GM12878 (cell line): ENCODE results near the gene KCTD16. TPM values are rescaled to one million over a fixed set of nuclear protein-coding genes. Genes with fewer than 3 reads are reported as not detected.

Experiments
- ATAC-seq: fragments of 200-7000 bp; cut with Tn5 transposase; 3 replicates; pipeline ENCODE4 v1.9.1; 2020; ENCODE audit warnings: mild to moderate bottlenecking, moderate library complexity
- BruUV-seq: library from RNA; stranded (reverse); fragments of 400-500 nt; replicated peaks from 2 replicates; lab custom pipeline; 2021; lab: Mats Ljungman, UMichigan
- CTCF ChIA-PET: fragments of 300-600 bp; sonication (Branson Sonifier 250); formaldehyde crosslinking; extraction: SDS; loops from one replicate; lab custom pipeline; 2021; ENCODE audit warnings: inconsistent platforms; lab: Yijun Ruan, JAX
- POLR2A ChIA-PET: fragments of 350-600 bp; formaldehyde crosslinking; extraction: SDS; loops from one replicate; lab custom pipeline; 2021; ENCODE audit warnings: inconsistent platforms; lab: Charles Lee
- RAD21 ChIA-PET: fragments of 300-600 bp; sonication (Branson Sonifier 250); formaldehyde crosslinking; loops from one replicate; lab custom pipeline; 2023; ENCODE audit warnings: antibody characterized with exemption; ENCODE audit not compliant: unreplicated experiment; lab: Charles Lee
- SMC1A ChIA-PET: fragments of 300-600 bp; sonication (Branson Sonifier 250); formaldehyde crosslinking; loops from one replicate; lab custom pipeline; 2023; ENCODE audit not compliant: unreplicated experiment, uncharacterized antibody; lab: Charles Lee
- DNase-seq: peaks from one replicate; pipeline ENCODE4 v3.0.0-alpha.2; 2011; ENCODE audit warnings: low read depth, low spot score
- FAIRE-seq: peaks from 3 replicates; lab custom pipeline; 2011; peaks lifted over from hg19 to GRCh38; lab: Jason Lieb, UNC
- H2AFZ ChIP-seq: 2 replicates; pipeline ENCODE4 v1.6.0; 2011; ENCODE audit warnings: low read depth, low read length, control low read depth; ENCODE audit not compliant: control insufficient read depth
- H3K27ac ChIP-seq: 2 replicates; pipeline ENCODE4 v1.5.1; 2011; ENCODE audit warnings: control low read depth; ENCODE audit not compliant: control insufficient read depth, insufficient read depth
- H3K27me3 ChIP-seq, 2 experiments: replicated peaks in 1 of 2; 2 replicates each; pipeline versions ENCODE4 v1.6.0 to v1.6.1; 2011; ENCODE audit warnings: low read length in 1 of 2; ENCODE audit not compliant: control insufficient read depth in 2 of 2, insufficient read depth in 2 of 2
- H3K36me3 ChIP-seq, 2 experiments: 2 replicates each; pipeline ENCODE4 v1.5.1; 2011; ENCODE audit warnings: low read length in 1 of 2; ENCODE audit not compliant: control insufficient read depth in 2 of 2, insufficient read depth in 2 of 2
- H3K4me1 ChIP-seq: 2 replicates; pipeline ENCODE4 v1.6.1; 2011; ENCODE audit warnings: mild to moderate bottlenecking, low read length, moderate library complexity, mixed read lengths; ENCODE audit not compliant: control insufficient read depth, insufficient read depth
- H3K4me2 ChIP-seq: 2 replicates; pipeline ENCODE4 v1.6.0; 2011; ENCODE audit warnings: control low read depth; ENCODE audit not compliant: control insufficient read depth, insufficient read depth
- H3K4me3 ChIP-seq: fragments of 200-600 bp; sonication (generic); 2 replicates; pipeline ENCODE4 v1.5.1; 2016
- H3K79me2 ChIP-seq: 2 replicates; pipeline ENCODE4 v1.6.0; 2011; ENCODE audit warnings: low read length; ENCODE audit not compliant: control insufficient read depth, insufficient read depth
- H3K9ac ChIP-seq: 2 replicates; pipeline ENCODE4 v1.8.0; 2011; ENCODE audit warnings: low read length, control low read depth, mixed read lengths; ENCODE audit not compliant: control insufficient read depth, insufficient read depth
- H3K9me3 ChIP-seq: replicated peaks from 3 replicates; pipeline ENCODE4 v1.5.1; 2011; ENCODE audit warnings: mild to moderate bottlenecking, low read length; ENCODE audit not compliant: control insufficient read depth, insufficient read depth
- H4K20me1 ChIP-seq: 2 replicates; pipeline ENCODE4 v1.6.0; 2011; ENCODE audit not compliant: control insufficient read depth, insufficient read depth
- ATF2 ChIP-seq: IDR thresholded peaks from 2 replicates; pipeline ENCODE4 v1.6.1; 2012; ENCODE audit warnings: low read length, inconsistent platforms
- BCL11A ChIP-seq: IDR thresholded peaks from 2 replicates; pipeline ENCODE4 v1.6.1; 2011; ENCODE audit warnings: low read depth, low read length
- CTCF ChIP-seq, 3 experiments: IDR thresholded peaks in 2 of 3; conservative IDR thresholded peaks in 1 of 3; 2 replicates each; pipeline ENCODE4 v1.5.1; 2011; ENCODE audit warnings: low read depth in 3 of 3, low read length in 3 of 3, mild to moderate bottlenecking in 3 of 3, control low read depth in 2 of 3, moderate library complexity in 2 of 3, inconsistent platforms in 1 of 3, mixed read lengths in 1 of 3; ENCODE audit not compliant: control insufficient read depth in 2 of 3, insufficient read depth in 1 of 3; ENCODE audit errors: extremely low read depth in 1 of 3
- ESRRA ChIP-seq: IDR thresholded peaks from 2 replicates; pipeline ENCODE4 v1.6.1; 2012; ENCODE audit warnings: mild to moderate bottlenecking, low read length, improper control_type of control experiment
- FOXM1 ChIP-seq: IDR thresholded peaks from 2 replicates; pipeline ENCODE4 v1.6.1; 2012; ENCODE audit warnings: low read depth, mild to moderate bottlenecking, inconsistent platforms, low read length, moderate library complexity
- HDAC6 ChIP-seq: fragments of 200-600 bp; sonication (generic); IDR thresholded peaks from one replicate; pipeline ENCODE4 v1.8.0; 2017; ENCODE audit warnings: antibody characterized with exemption; ENCODE audit not compliant: unreplicated experiment
- IRF5 ChIP-seq: fragments of 450-650 bp; IDR thresholded peaks from 2 replicates; pipeline ENCODE4 v1.6.1; 2017; ENCODE audit warnings: borderline replicate concordance
- PAX5 ChIP-seq: IDR thresholded peaks from 2 replicates; pipeline ENCODE4 v1.6.1; 2011; ENCODE audit warnings: low read depth, low read length, borderline replicate concordance
- SKIL ChIP-seq: fragments of 450-650 bp; IDR thresholded peaks from 2 replicates; pipeline ENCODE4 v1.6.1; 2017; ENCODE audit warnings: mild to moderate bottlenecking, low read depth, inconsistent platforms; ENCODE audit not compliant: poor library complexity, severe bottlenecking
- SREBF1 ChIP-seq: IDR thresholded peaks from 2 replicates; pipeline ENCODE4 v1.6.1; 2012; ENCODE audit warnings: mild to moderate bottlenecking, low read length
- ZNF217 ChIP-seq: fragments of 450-650 bp; IDR thresholded peaks from 2 replicates; pipeline ENCODE4 v1.6.1; 2017; ENCODE audit warnings: antibody characterized with exemption, mild to moderate bottlenecking
- WGBS: methylation state at CpG from one replicate; pipeline ENCODE4 v1.1.6; 2016; ENCODE audit warnings: low lambda C conversion rate; ENCODE audit not compliant: insufficient replicate concordance, insufficient coverage; ENCODE audit errors: missing lambda C conversion rate; 5-methylcytosine and 5-hydroxymethylcytosine counted together
- in situ Hi-C: fragments of 300-500 bp; cut with MboI; formaldehyde crosslinking; loops from 9 replicates; pipeline ENCODE4 v1.14.3; 2018; ENCODE audit warnings: mixed read lengths
- intact Hi-C: fragments of 100-400 bp; cut with micrococcal nuclease; formaldehyde crosslinking; loops from one replicate; pipeline ENCODE4 v1.14.2; 2022; ENCODE audit not compliant: unreplicated experiment
- polyA plus RNA-seq, 11 experiments: library from polyadenylated mRNA; depleted of rRNA in 4 of 11; unstranded in 6 of 11; stranded (reverse) in 5 of 11; fragments of >200 nt; fragmentation: Nextera tagmentation in 4 of 11; fragmentation: Illumina TruSeq in 1 of 11; extraction: Ambion mirVana in 4 of 11; extraction: Trizol in 1 of 11; gene quantifications; 1 replicate in 1 of 11; 2 replicates in 10 of 11; pipeline versions ENCODE4 v1.2.1 to v1.2.3, GENCODE V29; 2011 to 2016; ENCODE audit warnings: inconsistent platforms in 2 of 11, missing spikeins in 2 of 11, low read depth in 1 of 11
- total RNA-seq, 4 experiments: library from RNA; depleted of rRNA in 3 of 4; stranded (reverse); fragments of >200 nt in 3 of 4; fragmentation: Illumina TruSeq in 1 of 4; extraction: Trizol in 1 of 4; gene quantifications; 2 replicates each; pipeline versions ENCODE4 v1.2.1 to v1.2.3, GENCODE V29; 2013 to 2021

Gene KCTD16
- total and polyA plus RNA-seq, 10 of the 15 experiments (the other 5 are each of a cell fraction or from before 2014, with no cell fraction given): 0.03 to 0.10 (median 0.06) TPM; not detected in 3

- ChIA-PET SMC1A (interaction anchor here (1.5 kb wide), 1 partner anchor 10 kb away, joined by 4 read pairs; no protein-coding TSS in a partner anchor), RAD21 (no interaction called here), POLR2A (no interaction called here), CTCF (no interaction called here)
- no peaks in the 10 kb centered on the region for H3K36me3 ChIP-seq
- intact Hi-C loops: no loop called here
- peak; percentile 56 for ATAC-seq
- no peaks in the 10 kb centered on the region for H3K4me1 ChIP-seq
- H3K9ac ChIP-seq: no peak overlapping the region
- H2AFZ ChIP-seq: no peak overlapping the region
- no TSS peak for BruUV-seq
- WGBS: 1% methylated on average over 4 of the region's 4 CpGs
- H3K9me3 ChIP-seq: no peaks in the 10 kb centered on the region
- TF ChIP-seq SREBF1 (no peak), HDAC6 (no peak), ESRRA (no peak)
- FAIRE-seq: no peak
- no peak overlapping the region for H3K4me2 ChIP-seq
- DNase-seq: no peak
- in situ Hi-C loops: no loop called here
- H3K4me3 ChIP-seq: no peak overlapping the region
- no peaks in the 10 kb centered on the region for H4K20me1 ChIP-seq
- no peaks in the 10 kb centered on the region for H3K79me2 ChIP-seq
- no peak overlapping the region for H3K27ac ChIP-seq
- H3K27me3 ChIP-seq: no peaks in the 10 kb centered on the region
Measured at GRCh38 chr5:144369006-144369405, 198.3 kb downstream of the KCTD16 start.

GRCh38 chr5:144370273-144370672 is 199.6 kb downstream of the KCTD16 start:
- Histone ChIP-seq H3K27ac (no peak overlapping the region), H3K27me3 (no peaks in the 10 kb centered on the region), H3K9me3 (no peaks in the 10 kb centered on the region), H3K36me3 (no peaks in the 10 kb centered on the region), H2AFZ (no peak overlapping the region), H3K79me2 (no peaks in the 10 kb centered on the region), H3K4me2 (no peak overlapping the region), H3K4me1 (no peaks in the 10 kb centered on the region), H3K4me3 (no peak overlapping the region), H3K9ac (no peak overlapping the region), H4K20me1 (no peaks in the 10 kb centered on the region)
- no TSS peak for BruUV-seq
- POLR2A ChIA-PET: no interaction called here
- ATAC-seq (no peak), DNase-seq (no peak), FAIRE-seq (no peak)
- CTCF ChIA-PET: no interaction called here
- SMC1A ChIA-PET: interaction anchor here (1.5 kb wide), 1 partner anchor 9 kb away, joined by 4 read pairs; no protein-coding TSS in a partner anchor
- in situ Hi-C loops: no loop called here
- RAD21 ChIA-PET: no interaction called here
- intact Hi-C loops: no loop called here
- WGBS: 95% methylated on average over 3 of the region's 3 CpGs
- TF ChIP-seq SKIL: no peak
- no peak for TF ChIP-seq IRF5
- no peak for TF ChIP-seq BCL11A
- no peak for TF ChIP-seq FOXM1
- TF ChIP-seq CTCF (IDR thresholded peaks at IDR 0.05 in 2 of 3, conservative IDR thresholded peaks at IDR 0.05 in 1 of 3; ENCODE audit: control insufficient read depth in 2 of 3, extremely low read depth in 1 of 3, insufficient read depth in 1 of 3, low read depth in 3 of 3, low read length in 3 of 3): no peak
- TF ChIP-seq ZNF217: no peak
- no peak for TF ChIP-seq PAX5
- TF ChIP-seq ATF2: no peak
